ENCODE results near the gene KCNMB4.

DNA sequence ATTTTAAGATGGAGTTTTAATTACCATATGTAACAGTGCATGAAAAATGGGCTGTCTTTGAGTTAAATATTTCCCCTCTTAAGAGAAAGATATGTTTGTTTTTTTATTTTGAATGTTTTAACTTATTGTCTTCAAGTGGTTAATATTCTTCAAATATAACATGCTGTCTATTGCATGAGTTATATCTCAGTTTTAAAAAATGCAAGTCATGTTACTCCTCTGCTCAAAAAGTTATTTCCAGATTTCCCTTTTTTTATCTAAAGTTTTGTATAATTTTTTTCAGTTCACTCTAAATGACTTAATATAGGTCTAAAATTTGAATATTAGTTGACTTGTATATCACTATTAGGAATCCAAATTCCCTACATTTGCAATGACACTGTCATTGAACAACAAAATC, 5.9 kb upstream of the KCNMB4 start:
- TF ChIP-seq RAD21 (conservative IDR thresholded peaks at IDR 0.05 in 1 of 2, IDR thresholded peaks at IDR 0.05 in 1 of 2) (no peak), SMC3 (IDR thresholded peaks at IDR 0.05) (no peak), KDM5A (IDR thresholded peaks at IDR 0.05) (no peak), RFX5 (IDR thresholded peaks at IDR 0.05) (no peak), POLR2A (IDR thresholded peaks at IDR 0.05; ENCODE audit: low read length) (no peak), TFCP2L1 (CRISPR knock-in tag; IDR thresholded peaks at IDR 0.05) (no peak), PHF8 (IDR thresholded peaks at IDR 0.05; ENCODE audit: borderline replicate concordance, low read depth) (no peak), HDAC2 (IDR thresholded peaks at IDR 0.05) (no peak), BHLHE40 (IDR thresholded peaks at IDR 0.05; ENCODE audit: low read depth, low read length) (no peak)
- TF ChIP-seq, protein P1, sequence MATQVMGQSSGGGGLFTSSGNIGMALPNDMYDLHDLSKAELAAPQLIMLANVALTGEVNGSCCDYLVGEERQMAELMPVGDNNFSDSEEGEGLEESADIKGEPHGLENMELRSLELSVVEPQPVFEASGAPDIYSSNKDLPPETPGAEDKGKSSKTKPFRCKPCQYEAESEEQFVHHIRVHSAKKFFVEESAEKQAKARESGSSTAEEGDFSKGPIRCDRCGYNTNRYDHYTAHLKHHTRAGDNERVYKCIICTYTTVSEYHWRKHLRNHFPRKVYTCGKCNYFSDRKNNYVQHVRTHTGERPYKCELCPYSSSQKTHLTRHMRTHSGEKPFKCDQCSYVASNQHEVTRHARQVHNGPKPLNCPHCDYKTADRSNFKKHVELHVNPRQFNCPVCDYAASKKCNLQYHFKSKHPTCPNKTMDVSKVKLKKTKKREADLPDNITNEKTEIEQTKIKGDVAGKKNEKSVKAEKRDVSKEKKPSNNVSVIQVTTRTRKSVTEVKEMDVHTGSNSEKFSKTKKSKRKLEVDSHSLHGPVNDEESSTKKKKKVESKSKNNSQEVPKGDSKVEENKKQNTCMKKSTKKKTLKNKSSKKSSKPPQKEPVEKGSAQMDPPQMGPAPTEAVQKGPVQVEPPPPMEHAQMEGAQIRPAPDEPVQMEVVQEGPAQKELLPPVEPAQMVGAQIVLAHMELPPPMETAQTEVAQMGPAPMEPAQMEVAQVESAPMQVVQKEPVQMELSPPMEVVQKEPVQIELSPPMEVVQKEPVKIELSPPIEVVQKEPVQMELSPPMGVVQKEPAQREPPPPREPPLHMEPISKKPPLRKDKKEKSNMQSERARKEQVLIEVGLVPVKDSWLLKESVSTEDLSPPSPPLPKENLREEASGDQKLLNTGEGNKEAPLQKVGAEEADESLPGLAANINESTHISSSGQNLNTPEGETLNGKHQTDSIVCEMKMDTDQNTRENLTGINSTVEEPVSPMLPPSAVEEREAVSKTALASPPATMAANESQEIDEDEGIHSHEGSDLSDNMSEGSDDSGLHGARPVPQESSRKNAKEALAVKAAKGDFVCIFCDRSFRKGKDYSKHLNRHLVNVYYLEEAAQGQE (IDR thresholded peaks at IDR 0.05), result no peak
- TF ChIP-seq, protein P2, sequence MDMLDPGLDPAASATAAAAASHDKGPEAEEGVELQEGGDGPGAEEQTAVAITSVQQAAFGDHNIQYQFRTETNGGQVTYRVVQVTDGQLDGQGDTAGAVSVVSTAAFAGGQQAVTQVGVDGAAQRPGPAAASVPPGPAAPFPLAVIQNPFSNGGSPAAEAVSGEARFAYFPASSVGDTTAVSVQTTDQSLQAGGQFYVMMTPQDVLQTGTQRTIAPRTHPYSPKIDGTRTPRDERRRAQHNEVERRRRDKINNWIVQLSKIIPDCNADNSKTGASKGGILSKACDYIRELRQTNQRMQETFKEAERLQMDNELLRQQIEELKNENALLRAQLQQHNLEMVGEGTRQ (IDR thresholded peaks at IDR 0.05), result no peak
- TF ChIP-seq, protein P3, sequence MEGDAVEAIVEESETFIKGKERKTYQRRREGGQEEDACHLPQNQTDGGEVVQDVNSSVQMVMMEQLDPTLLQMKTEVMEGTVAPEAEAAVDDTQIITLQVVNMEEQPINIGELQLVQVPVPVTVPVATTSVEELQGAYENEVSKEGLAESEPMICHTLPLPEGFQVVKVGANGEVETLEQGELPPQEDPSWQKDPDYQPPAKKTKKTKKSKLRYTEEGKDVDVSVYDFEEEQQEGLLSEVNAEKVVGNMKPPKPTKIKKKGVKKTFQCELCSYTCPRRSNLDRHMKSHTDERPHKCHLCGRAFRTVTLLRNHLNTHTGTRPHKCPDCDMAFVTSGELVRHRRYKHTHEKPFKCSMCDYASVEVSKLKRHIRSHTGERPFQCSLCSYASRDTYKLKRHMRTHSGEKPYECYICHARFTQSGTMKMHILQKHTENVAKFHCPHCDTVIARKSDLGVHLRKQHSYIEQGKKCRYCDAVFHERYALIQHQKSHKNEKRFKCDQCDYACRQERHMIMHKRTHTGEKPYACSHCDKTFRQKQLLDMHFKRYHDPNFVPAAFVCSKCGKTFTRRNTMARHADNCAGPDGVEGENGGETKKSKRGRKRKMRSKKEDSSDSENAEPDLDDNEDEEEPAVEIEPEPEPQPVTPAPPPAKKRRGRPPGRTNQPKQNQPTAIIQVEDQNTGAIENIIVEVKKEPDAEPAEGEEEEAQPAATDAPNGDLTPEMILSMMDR (IDR thresholded peaks at IDR 0.05), result no peak
